Activated gamma-delta T cell (primary cell): Measurements from ENCODE around the gene PCYT2.
"Not testable (repeated sequence)": the region's sequence is repeated elsewhere in the genome, so short reads cannot be mapped to it uniquely, and the experiment has no call there.

Source experiments
- DNase-seq: peaks from one replicate; lab custom pipeline; 2025; lab: John Stamatoyannopoulos, UW
- total RNA-seq, 2 donors: gene quantifications; one replicate each; lab custom pipeline; 2026; lab: John Stamatoyannopoulos, UW

Gene PCYT2
- total RNA-seq, result 62.6 to 71.7 reads per million in 2 donors

GRCh38 chr17:81911277-81911961, at the start of gene PCYT2:
Gene PCYT2 (minus strand): TSS chr17:81911399. CDS start chr17:81911355, 44 bp downstream.
- peak; percentile 87 for DNase-seq

- DNase-seq, result no peak
These were observed 49.1 kb upstream of the PCYT2 start for GRCh38 chr17:81960130-81960958.

- DNase-seq, result peak; percentile 70
These were observed 48.3 kb upstream of the PCYT2 start for GRCh38 chr17:81959362-81960129.

- DNase-seq, result no peak
These were observed 47.6 kb upstream of the PCYT2 start for GRCh38 chr17:81958633-81959342.

GRCh38 chr17:81957691-81958432, 46.7 kb upstream of the PCYT2 start:
- no peak for DNase-seq

GRCh38 chr17:81956607-81957589, 45.7 kb upstream of the PCYT2 start:
- DNase-seq, result no peak

- DNase-seq, result no peak
These were observed 44.8 kb upstream of the PCYT2 start for GRCh38 chr17:81955756-81956544.

GRCh38 chr17:81955058-81955681, 44.0 kb upstream of the PCYT2 start:
- DNase-seq, result no peak

- no peak for DNase-seq
These were observed 43.2 kb upstream of the PCYT2 start for GRCh38 chr17:81954131-81955057.

GRCh38 chr17:81953443-81953842, 42.2 kb upstream of the PCYT2 start:
- not testable (repeated sequence) for DNase-seq

GRCh38 chr17:81952792-81953228, 41.6 kb upstream of the PCYT2 start:
- no peak for DNase-seq

GRCh38 chr17:81951785-81952684, 40.8 kb upstream of the PCYT2 start:
- DNase-seq, result no peak

- DNase-seq, result no peak
These were observed 39.3 kb upstream of the PCYT2 start for GRCh38 chr17:81950501-81950900.

GRCh38 chr17:81948635-81949378, 37.6 kb upstream of the PCYT2 start:
- no peak for DNase-seq

GRCh38 chr17:81947189-81947588, 36.0 kb upstream of the PCYT2 start, which contains the start of gene MYADML2:
Gene MYADML2 (minus strand): TSS chr17:81947233. CDS start chr17:81941741, 5,492 bp downstream.
- DNase-seq, result no peak
